ENCODE data around the gene SINHCAF.

Gene SINHCAF

DNA sequence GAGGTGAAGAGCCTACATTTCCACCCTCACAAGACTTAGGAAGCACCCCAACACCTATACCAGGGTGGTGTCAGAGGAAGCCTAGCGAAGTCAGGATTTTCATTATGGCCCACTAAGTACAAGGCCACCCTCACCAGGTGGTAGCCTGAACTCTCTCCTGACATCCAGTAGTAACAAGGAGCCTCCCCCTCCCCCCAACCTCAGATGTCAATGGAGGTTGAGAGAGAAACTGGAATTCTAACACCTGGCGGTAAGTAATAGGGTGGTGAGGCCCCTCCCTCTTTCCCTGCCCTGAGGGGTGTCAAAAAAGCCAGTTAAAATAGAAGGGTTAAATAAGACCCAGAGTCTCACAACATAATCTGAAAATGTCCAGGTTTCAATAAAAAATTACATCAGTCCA, 37.6 kb downstream of the SINHCAF start:
- H3K36me3 ChIP-seq (ENCODE audit: control insufficient read depth, low read length): peaks cover 97% of the 10 kb centered on the region
- H3F3A ChIP-seq (ENCODE audit: control insufficient read depth, insufficient read depth): no peaks in the 10 kb centered on the region
- H3K27ac ChIP-seq (ENCODE audit: low read depth, low read length): no peak overlapping the region
- H3K27me3 ChIP-seq (ENCODE audit: control insufficient read depth, low read length): no peaks in the 10 kb centered on the region
- TF ChIP-seq EZH2phosphoT487 (IDR thresholded peaks at IDR 0.05; ENCODE audit: borderline replicate concordance, low read length): no peak
- TF ChIP-seq, protein P1, sequence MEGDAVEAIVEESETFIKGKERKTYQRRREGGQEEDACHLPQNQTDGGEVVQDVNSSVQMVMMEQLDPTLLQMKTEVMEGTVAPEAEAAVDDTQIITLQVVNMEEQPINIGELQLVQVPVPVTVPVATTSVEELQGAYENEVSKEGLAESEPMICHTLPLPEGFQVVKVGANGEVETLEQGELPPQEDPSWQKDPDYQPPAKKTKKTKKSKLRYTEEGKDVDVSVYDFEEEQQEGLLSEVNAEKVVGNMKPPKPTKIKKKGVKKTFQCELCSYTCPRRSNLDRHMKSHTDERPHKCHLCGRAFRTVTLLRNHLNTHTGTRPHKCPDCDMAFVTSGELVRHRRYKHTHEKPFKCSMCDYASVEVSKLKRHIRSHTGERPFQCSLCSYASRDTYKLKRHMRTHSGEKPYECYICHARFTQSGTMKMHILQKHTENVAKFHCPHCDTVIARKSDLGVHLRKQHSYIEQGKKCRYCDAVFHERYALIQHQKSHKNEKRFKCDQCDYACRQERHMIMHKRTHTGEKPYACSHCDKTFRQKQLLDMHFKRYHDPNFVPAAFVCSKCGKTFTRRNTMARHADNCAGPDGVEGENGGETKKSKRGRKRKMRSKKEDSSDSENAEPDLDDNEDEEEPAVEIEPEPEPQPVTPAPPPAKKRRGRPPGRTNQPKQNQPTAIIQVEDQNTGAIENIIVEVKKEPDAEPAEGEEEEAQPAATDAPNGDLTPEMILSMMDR (IDR thresholded peaks at IDR 0.05; ENCODE audit: low read depth, low read length, poor library complexity, severe bottlenecking): no peak
- H3K4me3 ChIP-seq (ENCODE audit: low read length): no peak overlapping the region
- no peaks in the 10 kb centered on the region for H4K20me1 ChIP-seq (ENCODE audit: control insufficient read depth, insufficient read depth, low read depth, low read length)
- H3K79me2 ChIP-seq (ENCODE audit: control insufficient read depth, low read length): peaks cover 40% of the 10 kb centered on the region
- no peak overlapping the region for H3K4me2 ChIP-seq (ENCODE audit: low read length)
- no peaks in the 10 kb centered on the region for H3K4me1 ChIP-seq (ENCODE audit: control insufficient read depth, low read length)
- H3K9me2 ChIP-seq (replicated peaks; ENCODE audit: control insufficient read depth, low read length): no peaks in the 10 kb centered on the region
- no peaks in the 10 kb centered on the region for H3K9me3 ChIP-seq (ENCODE audit: control insufficient read depth, insufficient read depth, low read length)

- H3K27ac ChIP-seq (ENCODE audit: low read depth, low read length): no peak overlapping the region
- peaks cover 9% of the 10 kb centered on the region; the same call in 1 of the 2 replicates for H3F3A ChIP-seq (ENCODE audit: control insufficient read depth, insufficient read depth)
- no peaks in the 10 kb centered on the region for H3K9me2 ChIP-seq (replicated peaks; ENCODE audit: control insufficient read depth, low read length)
- H3K4me3 ChIP-seq (ENCODE audit: low read length): no peak overlapping the region
- no peaks in the 10 kb centered on the region for H4K20me1 ChIP-seq (ENCODE audit: control insufficient read depth, insufficient read depth, low read depth, low read length)
- H3K4me1 ChIP-seq (ENCODE audit: control insufficient read depth, low read length): no peaks in the 10 kb centered on the region
- H3K27me3 ChIP-seq (ENCODE audit: control insufficient read depth, low read length): no peaks in the 10 kb centered on the region
- peaks cover 58% of the 10 kb centered on the region for H3K36me3 ChIP-seq (ENCODE audit: control insufficient read depth, low read length)
- H3K79me2 ChIP-seq (ENCODE audit: control insufficient read depth, low read length): no peaks in the 10 kb centered on the region
- no peak for TF ChIP-seq EZH2phosphoT487 (IDR thresholded peaks at IDR 0.05; ENCODE audit: borderline replicate concordance, low read length)
- TF ChIP-seq, protein P1 (IDR thresholded peaks at IDR 0.05; ENCODE audit: low read depth, low read length, poor library complexity, severe bottlenecking): no peak
- H3K4me2 ChIP-seq (ENCODE audit: low read length): no peak overlapping the region
- H3K9me3 ChIP-seq (ENCODE audit: control insufficient read depth, insufficient read depth, low read length): no peaks in the 10 kb centered on the region
These were observed 45.8 kb downstream of the SINHCAF start for GRCh38 chr12:31280183-31280582.

DNA sequence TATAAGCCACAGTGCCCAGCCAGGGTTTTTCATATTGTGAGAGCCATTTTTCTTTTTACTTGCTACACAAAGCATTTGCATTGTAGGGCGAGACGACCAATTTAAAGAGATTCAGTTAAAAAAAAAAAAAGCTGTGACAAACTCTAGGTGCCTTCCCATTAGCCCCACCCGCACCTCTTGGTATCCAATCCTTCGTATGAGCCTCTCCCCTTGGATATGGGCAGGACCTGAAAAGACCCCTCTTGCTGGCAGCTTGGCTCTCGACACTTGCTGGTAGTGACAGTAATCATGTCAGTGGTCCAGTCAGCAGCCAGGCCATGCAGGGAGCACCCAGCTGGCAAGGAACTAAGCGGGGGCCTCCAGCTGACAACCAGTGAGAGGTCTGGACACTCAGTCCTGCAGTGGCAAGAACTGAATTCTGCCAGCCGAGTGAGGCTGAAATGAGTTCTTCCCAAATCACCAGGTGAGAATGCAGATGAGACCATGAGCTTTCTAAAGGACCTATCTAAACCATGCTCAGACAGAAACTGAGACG, 46.5 kb downstream of the SINHCAF start:
- no peaks in the 10 kb centered on the region for H4K20me1 ChIP-seq (ENCODE audit: control insufficient read depth, insufficient read depth, low read depth, low read length)

More for the DNA sequence above, 46.5 kb downstream of the SINHCAF start:
- H3K4me3 ChIP-seq (ENCODE audit: low read length): no peak overlapping the region
- H3K27ac ChIP-seq (ENCODE audit: low read depth, low read length): no peak overlapping the region
- no peaks in the 10 kb centered on the region for H3K9me2 ChIP-seq (replicated peaks; ENCODE audit: control insufficient read depth, low read length)
- H3F3A ChIP-seq (ENCODE audit: control insufficient read depth, insufficient read depth): peaks cover 14% of the 10 kb centered on the region
- no peaks in the 10 kb centered on the region for H3K79me2 ChIP-seq (ENCODE audit: control insufficient read depth, low read length)
- no peak overlapping the region for H3K4me2 ChIP-seq (ENCODE audit: low read length)
- TF ChIP-seq, protein P1 (IDR thresholded peaks at IDR 0.05; ENCODE audit: low read depth, low read length, poor library complexity, severe bottlenecking): no peak
- TF ChIP-seq EZH2phosphoT487 (IDR thresholded peaks at IDR 0.05; ENCODE audit: borderline replicate concordance, low read length): no peak
- no peaks in the 10 kb centered on the region for H3K4me1 ChIP-seq (ENCODE audit: control insufficient read depth, low read length)
- H3K9me3 ChIP-seq (ENCODE audit: control insufficient read depth, insufficient read depth, low read length): no peaks in the 10 kb centered on the region
- no peaks in the 10 kb centered on the region for H3K27me3 ChIP-seq (ENCODE audit: control insufficient read depth, low read length)
- peaks cover 54% of the 10 kb centered on the region for H3K36me3 ChIP-seq (ENCODE audit: control insufficient read depth, low read length)
